Brain microvascular endothelial cell (primary cell): Measurements from ENCODE around the gene RHO.
A peak's percentile ranks its signal among the peaks of the same experiment; 100 is the strongest.
"Not testable (repeated sequence)": the region's sequence is repeated elsewhere in the genome, so short reads cannot be mapped to it uniquely, and the experiment has no call there.

ENCODE experiments used
- DNase-seq: peaks from one replicate; pipeline ENCODE4 v3.0.0-alpha.2; 2020
- H3K27ac ChIP-seq: fragments of 250-450 bp; sonication (Bioruptor Pico); 2 replicates; pipeline ENCODE4 v1.5.1; 2020; ENCODE audit warnings: mild to moderate bottlenecking, moderate library complexity
- H3K27me3 ChIP-seq: fragments of 250-450 bp; sonication (Bioruptor Pico); replicated peaks from 2 replicates; pipeline ENCODE4 v1.5.1; 2020; ENCODE audit warnings: mild to moderate bottlenecking
- H3K36me3 ChIP-seq: fragments of 250-450 bp; sonication (Bioruptor Pico); replicated peaks from 2 replicates; pipeline ENCODE4 v1.5.1; 2020; ENCODE audit warnings: mild to moderate bottlenecking
- H3K4me3 ChIP-seq: 2 replicates; pipeline ENCODE4 v1.5.1; 2011; ENCODE audit warnings: low read depth, mild to moderate bottlenecking, control low read depth, low read length, moderate library complexity
- in situ Hi-C: cut with HindIII; loops from 2 replicates; pipeline ENCODE4 v1.10.0; 2017; ENCODE audit warnings: low sequenced_read_pairs, low pct_ligation_motif_present
- TF ChIP-seq, protein P1 (sequence below): IDR thresholded peaks from 2 replicates; pipeline ENCODE4 v1.5.1; 2011; ENCODE audit warnings: low read depth, mild to moderate bottlenecking, moderate library complexity, low read length, control low read depth, inconsistent platforms; ENCODE audit errors: missing control alignments

The RHO gene

GRCh38 chr3:129491794-129492193 is 36.6 kb upstream of the RHO start:
- H3K4me3 ChIP-seq, result no peak overlapping the region
- no peaks in the 10 kb centered on the region for H3K27me3 ChIP-seq
- no peaks in the 10 kb centered on the region for H3K36me3 ChIP-seq
- in situ Hi-C loops, result no loop called here
- H3K27ac ChIP-seq, result no peak overlapping the region
- TF ChIP-seq, protein P1, sequence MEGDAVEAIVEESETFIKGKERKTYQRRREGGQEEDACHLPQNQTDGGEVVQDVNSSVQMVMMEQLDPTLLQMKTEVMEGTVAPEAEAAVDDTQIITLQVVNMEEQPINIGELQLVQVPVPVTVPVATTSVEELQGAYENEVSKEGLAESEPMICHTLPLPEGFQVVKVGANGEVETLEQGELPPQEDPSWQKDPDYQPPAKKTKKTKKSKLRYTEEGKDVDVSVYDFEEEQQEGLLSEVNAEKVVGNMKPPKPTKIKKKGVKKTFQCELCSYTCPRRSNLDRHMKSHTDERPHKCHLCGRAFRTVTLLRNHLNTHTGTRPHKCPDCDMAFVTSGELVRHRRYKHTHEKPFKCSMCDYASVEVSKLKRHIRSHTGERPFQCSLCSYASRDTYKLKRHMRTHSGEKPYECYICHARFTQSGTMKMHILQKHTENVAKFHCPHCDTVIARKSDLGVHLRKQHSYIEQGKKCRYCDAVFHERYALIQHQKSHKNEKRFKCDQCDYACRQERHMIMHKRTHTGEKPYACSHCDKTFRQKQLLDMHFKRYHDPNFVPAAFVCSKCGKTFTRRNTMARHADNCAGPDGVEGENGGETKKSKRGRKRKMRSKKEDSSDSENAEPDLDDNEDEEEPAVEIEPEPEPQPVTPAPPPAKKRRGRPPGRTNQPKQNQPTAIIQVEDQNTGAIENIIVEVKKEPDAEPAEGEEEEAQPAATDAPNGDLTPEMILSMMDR, result no peak
- no peak for DNase-seq

GRCh38 chr3:129492691-129493090 is 35.7 kb upstream of the RHO start:
- Histone ChIP-seq H3K27ac (no peak overlapping the region), H3K36me3 (no peaks in the 10 kb centered on the region), H3K27me3 (no peaks in the 10 kb centered on the region), H3K4me3 (no peak overlapping the region)
- TF ChIP-seq, protein P1, result no peak
- in situ Hi-C loops, result no loop called here
- DNase-seq, result no peak

DNA sequence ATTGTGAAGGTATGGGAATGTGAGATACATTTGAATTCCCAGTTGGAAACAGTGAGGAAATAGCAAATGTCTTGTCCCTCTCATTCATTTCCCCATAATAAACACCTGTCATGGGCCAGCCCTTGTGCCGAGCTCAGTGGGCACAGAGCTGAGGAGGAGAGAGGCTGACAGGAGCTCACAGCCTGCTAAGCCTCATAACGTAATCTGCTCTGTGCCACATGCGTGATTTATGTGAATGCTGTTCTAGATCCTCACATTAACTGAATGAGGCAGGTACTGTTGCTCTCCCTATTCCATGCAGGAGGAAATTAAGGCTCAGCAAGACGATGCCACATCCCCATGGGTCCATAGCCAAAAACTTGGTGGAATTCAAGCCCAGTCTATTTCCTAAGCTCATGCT is 35.2 kb upstream of the RHO start:
- in situ Hi-C loops, result no loop called here
- no peak overlapping the region for H3K27ac ChIP-seq

DNA sequence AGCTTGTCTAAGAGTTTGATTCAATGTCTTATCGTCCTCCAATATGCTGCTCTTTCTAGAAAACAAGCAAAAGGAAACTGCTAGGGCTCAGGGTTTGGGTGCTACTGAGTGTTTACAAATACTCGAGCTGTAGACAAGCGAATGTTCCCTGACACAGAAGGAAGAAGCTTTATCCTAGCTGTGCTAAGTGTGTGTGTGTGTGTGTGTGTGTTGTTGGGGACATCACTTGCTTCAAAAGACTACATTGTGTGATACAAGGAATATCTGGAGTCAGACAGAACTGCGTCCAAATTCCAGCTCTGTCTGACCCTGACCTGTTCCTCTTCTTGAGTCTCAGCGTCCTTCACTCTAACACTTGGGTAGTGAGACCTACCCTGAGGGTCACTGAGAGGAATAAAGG is 33.9 kb upstream of the RHO start:
- DNase-seq, result peak; percentile 12
- peak overlapping the region; percentile 48 for H3K27ac ChIP-seq
- H3K4me3 ChIP-seq, H3K27me3 ChIP-seq, H3K36me3 ChIP-seq, in situ Hi-C loops: not testable (repeated sequence)

More for the DNA sequence above, 35.2 kb upstream of the RHO start:
- TF ChIP-seq, protein P1, result no peak
- Histone ChIP-seq H3K36me3 (no peaks in the 10 kb centered on the region), H3K27me3 (no peaks in the 10 kb centered on the region), H3K4me3 (no peak overlapping the region)
- no peak for DNase-seq

DNA sequence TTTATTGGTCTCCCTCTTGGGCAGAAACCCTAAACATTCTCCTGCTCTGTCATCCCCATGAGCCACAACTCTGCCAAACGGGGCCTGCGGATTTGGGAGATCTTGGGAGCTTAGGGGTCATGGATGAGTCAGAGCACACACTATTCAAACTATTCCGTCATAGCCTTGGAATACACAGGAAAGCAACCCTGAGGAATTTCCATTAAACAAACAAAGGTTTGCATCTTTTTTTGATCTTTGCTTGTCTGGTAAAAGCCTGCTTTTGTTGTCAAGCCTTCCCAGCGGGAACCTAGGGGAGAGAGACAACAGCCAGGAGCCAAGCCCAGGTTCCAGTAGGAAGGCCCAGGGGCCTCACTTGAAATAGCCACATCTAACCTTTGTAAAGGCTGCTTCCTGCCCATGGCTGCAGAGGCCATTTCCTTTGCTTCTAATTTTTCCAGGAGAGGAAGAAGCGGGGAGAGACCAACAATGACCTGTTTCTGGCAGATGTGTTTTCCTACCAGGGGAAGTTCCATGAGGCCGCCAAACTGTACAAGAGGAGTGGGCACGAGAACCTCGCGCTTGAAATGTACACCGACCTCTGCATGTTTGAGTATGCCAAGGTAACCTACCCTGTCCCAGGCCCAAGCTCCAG is 33.3 kb upstream of the RHO start:
- H3K4me3 ChIP-seq, in situ Hi-C loops, H3K36me3 ChIP-seq, H3K27me3 ChIP-seq: not testable (repeated sequence)
- peak overlapping the region; percentile 65 for H3K27ac ChIP-seq
- peak; percentile 59 for DNase-seq

DNA sequence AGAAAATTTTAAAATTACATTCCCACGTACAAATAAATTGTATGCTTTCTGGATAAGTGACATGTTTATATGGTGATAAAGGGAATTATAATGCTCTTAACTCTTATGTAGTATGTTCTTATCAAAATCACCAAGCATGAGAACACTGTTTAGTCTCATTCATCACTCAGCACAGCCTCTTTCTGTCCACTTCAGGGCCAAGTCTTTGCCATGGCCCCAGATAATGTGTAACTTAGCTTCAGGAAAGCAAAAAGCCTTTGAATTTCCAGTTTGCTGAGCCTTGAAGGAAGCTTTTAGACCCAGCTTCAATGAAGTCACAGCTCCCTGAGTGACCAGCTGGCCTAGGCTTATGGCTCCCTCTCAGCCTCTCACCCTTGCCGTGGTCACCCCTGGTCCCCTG is 30.6 kb upstream of the RHO start:
- H3K4me3 ChIP-seq, H3K36me3 ChIP-seq, H3K27ac ChIP-seq, H3K27me3 ChIP-seq, DNase-seq, in situ Hi-C loops: not testable (repeated sequence)

- in situ Hi-C loops, DNase-seq, H3K36me3 ChIP-seq: not testable (repeated sequence)
Observed at GRCh38 chr3:129498603-129499488, 29.6 kb upstream of the RHO start.

GRCh38 chr3:129499604-129500333 is 28.7 kb upstream of the RHO start:
- H3K27me3 ChIP-seq, DNase-seq, H3K4me3 ChIP-seq, H3K27ac ChIP-seq, H3K36me3 ChIP-seq, in situ Hi-C loops: not testable (repeated sequence)

More at GRCh38 chr3:129498603-129499488, 29.6 kb upstream of the RHO start:
- H3K4me3 ChIP-seq, H3K27ac ChIP-seq, H3K27me3 ChIP-seq: not testable (repeated sequence)
